ENCODE results near the gene RWDD3.

Gene RWDD3

DNA sequence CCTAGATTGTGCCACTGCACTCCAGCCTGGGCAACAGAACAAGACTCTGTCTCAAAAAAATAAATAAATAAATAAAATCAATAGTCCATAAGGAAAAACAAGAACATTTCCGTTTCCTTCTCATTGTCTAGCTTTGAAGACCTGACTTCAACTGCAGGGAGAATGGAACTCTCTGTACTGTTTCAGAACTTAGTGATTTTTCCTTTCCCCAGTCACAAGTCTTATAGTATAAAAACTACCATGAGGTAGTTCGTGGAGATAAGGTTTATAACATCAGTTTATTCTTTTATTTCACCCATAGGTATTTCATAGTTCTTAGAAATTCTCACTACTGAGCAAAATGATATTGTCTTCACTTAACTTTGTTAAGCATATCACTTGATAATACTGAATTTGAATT lies 11.4 kb upstream of the RWDD3 start:
- TF ChIP-seq, protein P1, sequence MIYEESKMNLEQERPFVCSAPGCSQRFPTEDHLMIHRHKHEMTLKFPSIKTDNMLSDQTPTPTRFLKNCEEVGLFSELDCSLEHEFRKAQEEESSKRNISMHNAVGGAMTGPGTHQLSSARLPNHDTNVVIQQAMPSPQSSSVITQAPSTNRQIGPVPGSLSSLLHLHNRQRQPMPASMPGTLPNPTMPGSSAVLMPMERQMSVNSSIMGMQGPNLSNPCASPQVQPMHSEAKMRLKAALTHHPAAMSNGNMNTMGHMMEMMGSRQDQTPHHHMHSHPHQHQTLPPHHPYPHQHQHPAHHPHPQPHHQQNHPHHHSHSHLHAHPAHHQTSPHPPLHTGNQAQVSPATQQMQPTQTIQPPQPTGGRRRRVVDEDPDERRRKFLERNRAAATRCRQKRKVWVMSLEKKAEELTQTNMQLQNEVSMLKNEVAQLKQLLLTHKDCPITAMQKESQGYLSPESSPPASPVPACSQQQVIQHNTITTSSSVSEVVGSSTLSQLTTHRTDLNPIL (CRISPR knock-in tag; IDR thresholded peaks at IDR 0.05; ENCODE audit: low read depth) = no peak
- TF ChIP-seq RARB (CRISPR knock-in tag; IDR thresholded peaks at IDR 0.05) (no peak), TOX (CRISPR knock-in tag; IDR thresholded peaks at IDR 0.05; ENCODE audit: borderline replicate concordance) (no peak), ZNF70 (CRISPR knock-in tag; IDR thresholded peaks at IDR 0.05) (no peak), ESRRG (CRISPR knock-in tag; IDR thresholded peaks at IDR 0.05) (no peak), OSR1 (CRISPR knock-in tag; IDR thresholded peaks at IDR 0.05) (no peak), ZNF8 (CRISPR knock-in tag; IDR thresholded peaks at IDR 0.05) (no peak), SNAI2 (CRISPR knock-in tag; IDR thresholded peaks at IDR 0.05) (no peak), PPARA (CRISPR knock-in tag; IDR thresholded peaks at IDR 0.05; ENCODE audit: borderline replicate concordance) (no peak), ZNF565 (CRISPR knock-in tag; conservative IDR thresholded peaks at IDR 0.05; ENCODE audit: low read depth) (no peak), TCF4 (CRISPR knock-in tag; IDR thresholded peaks at IDR 0.05; ENCODE audit: borderline replicate concordance) (no peak), ISL1 (CRISPR knock-in tag; IDR thresholded peaks at IDR 0.05) (no peak), ZFP30 (CRISPR knock-in tag; IDR thresholded peaks at IDR 0.05) (no peak)
- TF ChIP-seq, protein P2, sequence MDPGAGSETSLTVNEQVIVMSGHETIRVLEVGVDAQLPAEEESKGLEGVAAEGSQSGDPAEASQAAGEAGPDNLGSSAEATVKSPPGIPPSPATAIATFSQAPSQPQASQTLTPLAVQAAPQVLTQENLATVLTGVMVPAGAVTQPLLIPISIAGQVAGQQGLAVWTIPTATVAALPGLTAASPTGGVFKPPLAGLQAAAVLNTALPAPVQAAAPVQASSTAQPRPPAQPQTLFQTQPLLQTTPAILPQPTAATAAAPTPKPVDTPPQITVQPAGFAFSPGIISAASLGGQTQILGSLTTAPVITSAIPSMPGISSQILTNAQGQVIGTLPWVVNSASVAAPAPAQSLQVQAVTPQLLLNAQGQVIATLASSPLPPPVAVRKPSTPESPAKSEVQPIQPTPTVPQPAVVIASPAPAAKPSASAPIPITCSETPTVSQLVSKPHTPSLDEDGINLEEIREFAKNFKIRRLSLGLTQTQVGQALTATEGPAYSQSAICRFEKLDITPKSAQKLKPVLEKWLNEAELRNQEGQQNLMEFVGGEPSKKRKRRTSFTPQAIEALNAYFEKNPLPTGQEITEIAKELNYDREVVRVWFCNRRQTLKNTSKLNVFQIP (CRISPR knock-in tag; IDR thresholded peaks at IDR 0.05; ENCODE audit: borderline replicate concordance, low read depth) = no peak
- no peak for ATAC-seq

DNA sequence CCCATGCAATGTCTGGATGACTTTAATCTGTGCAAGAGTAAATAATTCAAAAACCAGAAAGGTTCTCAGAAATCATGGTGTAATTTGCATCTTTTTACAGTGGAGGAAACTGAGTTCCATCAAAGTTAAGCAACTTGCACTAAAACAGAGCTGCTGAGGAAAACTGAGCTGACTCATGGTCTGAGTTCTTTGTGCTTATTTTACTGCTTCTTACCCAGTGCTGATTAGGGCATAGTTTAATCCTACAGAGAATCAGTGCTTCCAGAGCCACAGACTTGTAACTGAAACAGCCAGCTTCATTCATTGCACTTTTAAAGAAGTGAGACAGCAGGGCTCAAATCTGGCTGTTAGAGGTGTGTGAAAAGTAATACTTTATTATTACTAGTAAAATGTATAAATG lies 10.9 kb upstream of the RWDD3 start:
- TF ChIP-seq ZNF70 (CRISPR knock-in tag; IDR thresholded peaks at IDR 0.05) (no peak), ZNF8 (CRISPR knock-in tag; IDR thresholded peaks at IDR 0.05) (no peak), ZC3H10 (CRISPR knock-in tag; IDR thresholded peaks at IDR 0.05) (no peak), ZFP3 (CRISPR knock-in tag; IDR thresholded peaks at IDR 0.05) (no peak), SNAI2 (CRISPR knock-in tag; IDR thresholded peaks at IDR 0.05) (no peak), GLIS3 (CRISPR knock-in tag; IDR thresholded peaks at IDR 0.05) (no peak), CSDC2 (CRISPR knock-in tag; IDR thresholded peaks at IDR 0.05) (no peak), OSR1 (CRISPR knock-in tag; IDR thresholded peaks at IDR 0.05) (no peak), RARB (CRISPR knock-in tag; IDR thresholded peaks at IDR 0.05) (no peak), ARNTL (CRISPR knock-in tag; IDR thresholded peaks at IDR 0.05; ENCODE audit: borderline replicate concordance, low read depth) (no peak), TOX (CRISPR knock-in tag; IDR thresholded peaks at IDR 0.05; ENCODE audit: borderline replicate concordance) (no peak), ESRRG (CRISPR knock-in tag; IDR thresholded peaks at IDR 0.05) (no peak), ISL1 (CRISPR knock-in tag; IDR thresholded peaks at IDR 0.05) (no peak), ZFP30 (CRISPR knock-in tag; IDR thresholded peaks at IDR 0.05) (no peak), TCF4 (CRISPR knock-in tag; IDR thresholded peaks at IDR 0.05; ENCODE audit: borderline replicate concordance) (no peak), BACH2 (CRISPR knock-in tag; IDR thresholded peaks at IDR 0.05; ENCODE audit: borderline replicate concordance) (no peak)
- TF ChIP-seq, protein P3, sequence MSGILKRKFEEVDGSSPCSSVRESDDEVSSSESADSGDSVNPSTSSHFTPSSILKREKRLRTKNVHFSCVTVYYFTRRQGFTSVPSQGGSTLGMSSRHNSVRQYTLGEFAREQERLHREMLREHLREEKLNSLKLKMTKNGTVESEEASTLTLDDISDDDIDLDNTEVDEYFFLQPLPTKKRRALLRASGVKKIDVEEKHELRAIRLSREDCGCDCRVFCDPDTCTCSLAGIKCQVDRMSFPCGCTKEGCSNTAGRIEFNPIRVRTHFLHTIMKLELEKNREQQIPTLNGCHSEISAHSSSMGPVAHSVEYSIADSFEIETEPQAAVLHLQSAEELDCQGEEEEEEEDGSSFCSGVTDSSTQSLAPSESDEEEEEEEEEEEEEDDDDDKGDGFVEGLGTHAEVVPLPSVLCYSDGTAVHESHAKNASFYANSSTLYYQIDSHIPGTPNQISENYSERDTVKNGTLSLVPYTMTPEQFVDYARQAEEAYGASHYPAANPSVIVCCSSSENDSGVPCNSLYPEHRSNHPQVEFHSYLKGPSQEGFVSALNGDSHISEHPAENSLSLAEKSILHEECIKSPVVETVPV (CRISPR knock-in tag; IDR thresholded peaks at IDR 0.05) = no peak
- TF ChIP-seq, protein P2 (CRISPR knock-in tag; IDR thresholded peaks at IDR 0.05; ENCODE audit: borderline replicate concordance, low read depth) = no peak
- TF ChIP-seq, protein P4, sequence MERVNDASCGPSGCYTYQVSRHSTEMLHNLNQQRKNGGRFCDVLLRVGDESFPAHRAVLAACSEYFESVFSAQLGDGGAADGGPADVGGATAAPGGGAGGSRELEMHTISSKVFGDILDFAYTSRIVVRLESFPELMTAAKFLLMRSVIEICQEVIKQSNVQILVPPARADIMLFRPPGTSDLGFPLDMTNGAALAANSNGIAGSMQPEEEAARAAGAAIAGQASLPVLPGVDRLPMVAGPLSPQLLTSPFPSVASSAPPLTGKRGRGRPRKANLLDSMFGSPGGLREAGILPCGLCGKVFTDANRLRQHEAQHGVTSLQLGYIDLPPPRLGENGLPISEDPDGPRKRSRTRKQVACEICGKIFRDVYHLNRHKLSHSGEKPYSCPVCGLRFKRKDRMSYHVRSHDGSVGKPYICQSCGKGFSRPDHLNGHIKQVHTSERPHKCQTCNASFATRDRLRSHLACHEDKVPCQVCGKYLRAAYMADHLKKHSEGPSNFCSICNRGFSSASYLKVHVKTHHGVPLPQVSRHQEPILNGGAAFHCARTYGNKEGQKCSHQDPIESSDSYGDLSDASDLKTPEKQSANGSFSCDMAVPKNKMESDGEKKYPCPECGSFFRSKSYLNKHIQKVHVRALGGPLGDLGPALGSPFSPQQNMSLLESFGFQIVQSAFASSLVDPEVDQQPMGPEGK (CRISPR knock-in tag; IDR thresholded peaks at IDR 0.05; ENCODE audit: borderline replicate concordance) = no peak
- TF ChIP-seq, protein P5, sequence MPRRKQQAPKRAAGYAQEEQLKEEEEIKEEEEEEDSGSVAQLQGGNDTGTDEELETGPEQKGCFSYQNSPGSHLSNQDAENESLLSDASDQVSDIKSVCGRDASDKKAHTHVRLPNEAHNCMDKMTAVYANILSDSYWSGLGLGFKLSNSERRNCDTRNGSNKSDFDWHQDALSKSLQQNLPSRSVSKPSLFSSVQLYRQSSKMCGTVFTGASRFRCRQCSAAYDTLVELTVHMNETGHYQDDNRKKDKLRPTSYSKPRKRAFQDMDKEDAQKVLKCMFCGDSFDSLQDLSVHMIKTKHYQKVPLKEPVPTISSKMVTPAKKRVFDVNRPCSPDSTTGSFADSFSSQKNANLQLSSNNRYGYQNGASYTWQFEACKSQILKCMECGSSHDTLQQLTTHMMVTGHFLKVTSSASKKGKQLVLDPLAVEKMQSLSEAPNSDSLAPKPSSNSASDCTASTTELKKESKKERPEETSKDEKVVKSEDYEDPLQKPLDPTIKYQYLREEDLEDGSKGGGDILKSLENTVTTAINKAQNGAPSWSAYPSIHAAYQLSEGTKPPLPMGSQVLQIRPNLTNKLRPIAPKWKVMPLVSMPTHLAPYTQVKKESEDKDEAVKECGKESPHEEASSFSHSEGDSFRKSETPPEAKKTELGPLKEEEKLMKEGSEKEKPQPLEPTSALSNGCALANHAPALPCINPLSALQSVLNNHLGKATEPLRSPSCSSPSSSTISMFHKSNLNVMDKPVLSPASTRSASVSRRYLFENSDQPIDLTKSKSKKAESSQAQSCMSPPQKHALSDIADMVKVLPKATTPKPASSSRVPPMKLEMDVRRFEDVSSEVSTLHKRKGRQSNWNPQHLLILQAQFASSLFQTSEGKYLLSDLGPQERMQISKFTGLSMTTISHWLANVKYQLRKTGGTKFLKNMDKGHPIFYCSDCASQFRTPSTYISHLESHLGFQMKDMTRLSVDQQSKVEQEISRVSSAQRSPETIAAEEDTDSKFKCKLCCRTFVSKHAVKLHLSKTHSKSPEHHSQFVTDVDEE (CRISPR knock-in tag; IDR thresholded peaks at IDR 0.05) = no peak
- ATAC-seq = peak; percentile 49; the same call in 2 of the 3 replicates

Data from SK-N-SH treated with all-trans-retinoic acid at 6 μM for 48 hours (cell line).